ENCODE results near the gene ALDH1A2. TPM values are rescaled to one million over a fixed set of nuclear protein-coding genes. Genes with fewer than 3 reads are reported as not detected.

ALDH1A2 gene
- total RNA-seq, 6 experiments from 2014 or later: not detected

- Mint-ChIP-seq H3K9me3 (0 out of 2 replicates have a peak, but pooled peaks cover 4% of the 10 kb centered on the region), H3K36me3 (ENCODE audit: low read depth) (no peaks in the 10 kb centered on the region), H3K4me3 (no peak overlapping the region), H3K27me3 (ENCODE audit: insufficient read depth) (peaks cover 6% of the 10 kb centered on the region), H3K4me1 (ENCODE audit: low read depth) (0 out of 2 replicates have a peak, but pooled peaks cover 7% of the 10 kb centered on the region), H3K27ac (no peak overlapping the region)
- TF ChIP-seq CTCF (IDR thresholded peaks at IDR 0.05): no peak
- DNase-seq: no peak
Observed at GRCh38 chr15:57924598-57924997, 140.9 kb downstream of the ALDH1A2 start.

DNA sequence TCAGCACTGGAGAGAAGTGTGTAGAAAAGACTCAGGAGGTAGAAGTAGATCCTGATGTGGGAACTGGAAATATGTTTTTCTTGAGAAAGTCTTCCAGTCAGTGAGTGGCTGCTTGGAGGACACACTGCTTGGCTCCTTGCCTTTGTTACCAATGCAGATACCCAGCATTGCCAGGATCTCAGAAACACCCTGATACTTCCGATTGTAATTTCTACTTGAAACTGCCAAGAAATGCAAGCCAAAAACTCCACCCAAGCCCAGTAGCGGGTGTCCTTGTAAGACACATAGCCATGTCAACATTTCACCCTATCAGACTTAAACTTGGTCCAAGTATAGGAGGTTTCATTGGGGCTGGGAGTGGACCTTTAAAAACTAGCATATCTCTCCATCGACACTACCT lies 141.8 kb downstream of the ALDH1A2 start:
- H3K4me1 Mint-ChIP-seq (ENCODE audit: low read depth): 0 out of 2 replicates have a peak, but pooled peaks cover 7% of the 10 kb centered on the region
- no peak for DNase-seq
- H3K9me3 Mint-ChIP-seq: 0 out of 2 replicates have a peak, but pooled peaks cover 2% of the 10 kb centered on the region
- H3K4me3 Mint-ChIP-seq: no peak overlapping the region
- TF ChIP-seq CTCF (IDR thresholded peaks at IDR 0.05): no peak
- no peak overlapping the region for H3K27ac Mint-ChIP-seq
- H3K36me3 Mint-ChIP-seq (ENCODE audit: low read depth): no peaks in the 10 kb centered on the region
- peaks cover 9% of the 10 kb centered on the region for H3K27me3 Mint-ChIP-seq (ENCODE audit: insufficient read depth)

DNA sequence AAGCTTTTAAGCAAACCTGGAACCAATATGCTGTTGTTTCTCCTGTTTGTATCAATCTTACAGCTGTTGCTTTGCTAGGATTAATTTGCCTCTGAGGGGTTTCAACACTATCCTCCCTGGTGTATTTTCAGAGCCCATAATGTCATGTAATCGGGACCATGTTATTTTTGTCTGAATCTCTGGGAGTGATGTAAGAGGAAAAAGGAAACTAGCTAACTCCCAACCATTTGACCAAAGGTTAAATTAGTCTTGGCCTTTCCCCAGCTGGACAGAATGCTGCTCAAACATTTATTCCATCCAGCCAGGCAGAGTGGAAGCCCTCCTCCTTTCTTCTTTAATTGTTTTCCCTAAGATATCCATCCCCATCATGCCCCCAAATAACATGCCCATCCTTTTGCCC lies 142.2 kb downstream of the ALDH1A2 start:
- no peak for TF ChIP-seq CTCF (IDR thresholded peaks at IDR 0.05)
- H3K27ac Mint-ChIP-seq: no peak overlapping the region
- DNase-seq: no peak
- H3K4me1 Mint-ChIP-seq (ENCODE audit: low read depth): 0 out of 2 replicates have a peak, but pooled peaks cover 7% of the 10 kb centered on the region
- H3K9me3 Mint-ChIP-seq: no peaks in the 10 kb centered on the region
- peaks cover 9% of the 10 kb centered on the region for H3K27me3 Mint-ChIP-seq (ENCODE audit: insufficient read depth)
- no peak overlapping the region for H3K4me3 Mint-ChIP-seq
- no peaks in the 10 kb centered on the region for H3K36me3 Mint-ChIP-seq (ENCODE audit: low read depth)

DNA sequence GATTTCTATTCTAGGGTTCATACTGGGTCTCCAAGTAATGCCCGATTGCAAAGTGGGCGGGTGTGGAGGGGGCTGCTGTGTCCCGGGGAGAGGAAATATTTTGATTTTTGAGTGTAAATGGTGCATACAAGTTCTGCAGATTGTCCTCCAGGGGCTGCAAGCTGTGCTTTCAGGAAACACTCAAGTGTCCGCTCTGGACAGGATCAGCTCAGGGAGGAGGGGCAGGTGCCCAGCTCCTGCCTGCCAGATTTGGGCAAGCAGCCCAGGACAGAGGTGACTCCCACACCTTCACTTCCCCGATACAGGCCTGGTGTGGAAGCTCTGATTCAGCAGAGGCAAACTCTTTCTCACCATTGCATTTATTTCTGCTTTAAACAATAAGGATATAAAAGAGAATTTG lies 142.7 kb downstream of the ALDH1A2 start:
- Mint-ChIP-seq H3K4me3 (no peak overlapping the region), H3K4me1 (ENCODE audit: low read depth) (0 out of 2 replicates have a peak, but pooled peaks cover 7% of the 10 kb centered on the region), H3K9me3 (no peaks in the 10 kb centered on the region), H3K36me3 (ENCODE audit: low read depth) (no peaks in the 10 kb centered on the region), H3K27me3 (ENCODE audit: insufficient read depth) (peaks cover 9% of the 10 kb centered on the region), H3K27ac (no peak overlapping the region)
- TF ChIP-seq CTCF (IDR thresholded peaks at IDR 0.05): no peak
- DNase-seq: no peak

GRCh38 chr15:57921371-57921770 lies 144.1 kb downstream of the ALDH1A2 start:
- no peak overlapping the region for H3K27ac Mint-ChIP-seq
- peaks cover 7% of the 10 kb centered on the region for H3K27me3 Mint-ChIP-seq (ENCODE audit: insufficient read depth)
- H3K36me3 Mint-ChIP-seq (ENCODE audit: low read depth): no peaks in the 10 kb centered on the region
- DNase-seq: no peak
- TF ChIP-seq CTCF (IDR thresholded peaks at IDR 0.05): no peak
- H3K9me3 Mint-ChIP-seq: no peaks in the 10 kb centered on the region
- H3K4me1 Mint-ChIP-seq (ENCODE audit: low read depth): 0 out of 2 replicates have a peak, but pooled peaks cover 7% of the 10 kb centered on the region
- H3K4me3 Mint-ChIP-seq: no peak overlapping the region

GRCh38 chr15:57920911-57921310 lies 144.6 kb downstream of the ALDH1A2 start:
- no peak for TF ChIP-seq CTCF (IDR thresholded peaks at IDR 0.05)
- H3K27ac Mint-ChIP-seq: no peak overlapping the region
- H3K4me3 Mint-ChIP-seq: no peak overlapping the region

More at GRCh38 chr15:57920911-57921310, 144.6 kb downstream of the ALDH1A2 start:
- no peak for DNase-seq
- Mint-ChIP-seq H3K9me3 (no peaks in the 10 kb centered on the region), H3K4me1 (ENCODE audit: low read depth) (0 out of 2 replicates have a peak, but pooled peaks cover 7% of the 10 kb centered on the region), H3K27me3 (ENCODE audit: insufficient read depth) (peaks cover 7% of the 10 kb centered on the region), H3K36me3 (ENCODE audit: low read depth) (no peaks in the 10 kb centered on the region)

All from HFFc6 (cell line).